Activated CD4-positive, alpha-beta T cell treated with anti-CD3 and anti-CD28 coated beads for 36 hours (primary cell): Measurements from ENCODE around the gene ADCY7. TPM values are rescaled to one million over a fixed set of nuclear protein-coding genes. Genes with fewer than 3 reads are reported as not detected.
"Not testable (repeated sequence)": the region's sequence is repeated elsewhere in the genome, so short reads cannot be mapped to it uniquely, and the experiment has no call there.

Source experiments
- ATAC-seq: fragments of 200-7000 bp; cut with Tn5 transposase; one replicate; pipeline ENCODE4 v1.10.0; 2021; ENCODE audit warnings: mild to moderate bottlenecking, moderate library complexity
- CTCF ChIA-PET: fragments of 350-600 bp; sonication (Branson Sonifier 250); formaldehyde crosslinking; loops from one replicate; lab custom pipeline; 2021; ENCODE audit warnings: antibody characterized with exemption; lab: Charles Lee
- POLR2A ChIA-PET: fragments of 350-600 bp; sonication (Branson Sonifier 250); formaldehyde crosslinking; loops from one replicate; lab custom pipeline; 2021; ENCODE audit warnings: antibody characterized with exemption, inconsistent platforms; lab: Charles Lee
- DNase-seq: peaks from one replicate; pipeline ENCODE4 v3.0.0-alpha.2; 2020
- H3K27ac Mint-ChIP-seq: one replicate; pipeline ENCODE4 v1.8.0; 2021; ENCODE audit warnings: mixed read lengths
- H3K27me3 Mint-ChIP-seq: one replicate; pipeline ENCODE4 v1.8.0; 2021; ENCODE audit warnings: mixed read lengths
- H3K36me3 Mint-ChIP-seq: one replicate; pipeline ENCODE4 v1.8.0; 2021; ENCODE audit warnings: low read depth, mixed read lengths
- H3K4me1 Mint-ChIP-seq: one replicate; pipeline ENCODE4 v1.8.0; 2021; ENCODE audit warnings: mixed read lengths
- H3K4me3 Mint-ChIP-seq: one replicate; pipeline ENCODE4 v1.8.0; 2021; ENCODE audit warnings: mild to moderate bottlenecking, moderate library complexity, mixed read lengths
- H3K9me3 Mint-ChIP-seq: one replicate; pipeline ENCODE4 v1.8.0; 2021; ENCODE audit warnings: low read depth, mixed read lengths
- intact Hi-C, 2 experiments: fragments of 100-400 bp; cut with DNase I in 1 of 2; cut with micrococcal nuclease in 1 of 2; formaldehyde crosslinking; loops; one replicate each; pipeline versions ENCODE4 v1.14.2 to v1.15.1; 2022 to 2024; cut with DNase I, micrococcal nuclease
- total RNA-seq, 2 experiments: library from RNA; stranded (reverse); gene quantifications; one replicate each; pipeline ENCODE4 v1.2.3, GENCODE V29; 2021

Gene ADCY7
- total RNA-seq, 2 experiments from 2014 or later = 51.8 to 85.3 TPM

DNA sequence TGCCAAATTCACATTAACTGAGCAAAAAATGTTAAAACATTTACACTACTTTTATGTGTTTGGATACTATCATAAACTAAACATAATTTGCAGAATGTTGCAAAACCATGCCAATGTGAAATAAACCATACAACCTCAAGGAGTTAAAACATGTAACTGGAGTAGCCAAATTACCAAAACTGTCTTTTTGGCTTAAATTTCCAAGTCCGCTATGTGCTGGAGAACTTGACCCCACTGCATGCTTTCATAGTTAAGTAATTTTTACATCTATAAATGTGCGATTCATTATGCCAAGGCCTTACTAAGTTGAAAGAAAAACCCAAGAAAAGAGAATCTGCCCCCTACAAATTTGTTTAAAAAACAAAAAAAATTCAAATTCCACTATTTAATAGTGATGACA is 74.2 kb downstream of the ADCY7 start:
- Mint-ChIP-seq H3K4me3 (no peak overlapping the region), H3K9me3 (no peaks in the 10 kb centered on the region), H3K4me1 (peaks cover 48% of the 10 kb centered on the region), H3K36me3 (peaks cover 46% of the 10 kb centered on the region), H3K27me3 (no peaks in the 10 kb centered on the region), H3K27ac (no peak overlapping the region)
- ATAC-seq (no peak), DNase-seq (no peak)
- intact Hi-C loops = no loop called here
- POLR2A ChIA-PET = no interaction called here
- CTCF ChIA-PET = interaction anchor here (1.3 to 6.2 kb wide), 4 partner anchors 13 to 27 kb away, joined by 3 to 85 read pairs (median 39); no protein-coding TSS in a partner anchor

DNA sequence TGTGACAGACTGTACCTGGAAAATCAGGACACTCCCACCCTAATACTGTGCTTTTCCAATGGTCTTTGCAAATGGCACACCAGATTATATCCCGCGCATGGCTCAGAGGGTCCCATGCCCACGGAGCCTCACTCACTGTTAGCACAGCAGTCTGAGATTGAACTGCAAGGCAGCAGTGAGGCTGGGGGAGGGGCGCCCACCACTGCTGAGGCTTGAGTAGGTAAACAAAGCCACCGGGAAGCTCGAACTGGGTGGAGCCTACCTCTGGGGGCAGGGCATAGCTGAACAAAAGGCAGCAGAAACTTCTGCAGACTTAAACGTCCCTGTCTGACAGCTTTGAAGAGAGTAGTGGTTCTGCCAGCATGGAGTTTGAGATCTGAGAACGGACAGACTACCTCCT is 77.2 kb downstream of the ADCY7 start:
- Mint-ChIP-seq H3K4me1 (peaks cover 28% of the 10 kb centered on the region), H3K36me3 (peaks cover 62% of the 10 kb centered on the region)
- intact Hi-C loops, POLR2A ChIA-PET, H3K9me3 Mint-ChIP-seq, ATAC-seq, H3K4me3 Mint-ChIP-seq, DNase-seq, H3K27ac Mint-ChIP-seq, H3K27me3 Mint-ChIP-seq: not testable (repeated sequence)
- CTCF ChIA-PET = interaction anchor here (0.7 to 2.2 kb wide), 5 partner anchors 10 to 17 kb away, joined by 3 to 10 read pairs (median 4); no protein-coding TSS in a partner anchor

DNA sequence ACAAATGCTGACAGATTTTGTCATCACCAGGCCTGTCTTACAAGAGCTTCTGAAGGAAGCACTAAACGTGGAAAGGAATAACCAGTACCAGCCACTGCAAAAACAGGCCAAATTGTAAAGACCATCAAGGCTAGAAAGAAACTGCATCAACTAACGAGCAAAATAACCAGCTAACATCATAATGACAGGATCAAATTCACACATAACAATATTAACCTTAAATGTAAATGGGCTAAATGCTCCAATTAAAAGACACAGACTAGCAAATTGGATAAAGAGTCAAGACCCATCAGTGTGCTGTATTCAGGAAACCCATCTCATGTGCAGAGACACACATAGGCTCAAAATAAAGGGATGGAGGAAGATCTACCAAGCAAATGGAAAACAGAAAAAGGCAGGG is 78.9 kb downstream of the ADCY7 start:
- POLR2A ChIA-PET, intact Hi-C loops, ATAC-seq, H3K9me3 Mint-ChIP-seq, H3K27me3 Mint-ChIP-seq, H3K27ac Mint-ChIP-seq, H3K4me3 Mint-ChIP-seq, DNase-seq: not testable (repeated sequence)
- CTCF ChIA-PET = interaction anchor here (0.6 to 2.2 kb wide), 3 partner anchors 10 to 59 kb away, joined by 3 to 10 read pairs (median 10); no protein-coding TSS in a partner anchor
- peaks cover 76% of the 10 kb centered on the region for H3K36me3 Mint-ChIP-seq
- H3K4me1 Mint-ChIP-seq = peaks cover 15% of the 10 kb centered on the region

DNA sequence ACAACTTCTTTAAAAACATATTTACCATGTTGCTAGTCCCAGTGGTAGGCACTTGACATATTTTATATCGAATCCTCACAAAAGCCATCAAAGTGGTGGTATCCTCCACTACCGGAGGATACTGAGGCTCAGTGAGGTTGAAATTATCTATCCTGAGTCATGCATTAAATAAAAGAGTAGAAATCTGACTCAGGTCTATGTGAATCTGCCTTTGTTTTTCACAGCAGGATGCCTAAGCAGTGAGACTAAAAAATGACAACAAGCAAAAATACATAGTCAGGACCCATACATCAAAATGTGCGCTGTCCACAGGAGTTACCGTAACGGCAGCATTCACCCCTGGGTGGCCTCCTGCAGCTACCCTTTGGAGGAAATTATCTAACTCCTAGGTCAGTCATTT is 84.8 kb downstream of the ADCY7 start:
- ATAC-seq (no peak), DNase-seq (no peak)
- intact Hi-C loops = no loop called here
- CTCF ChIA-PET = interaction anchor here (1.4 to 15.6 kb wide), 4 partner anchors 11 to 282 kb away, joined by 3 to 304 read pairs (median 46); no protein-coding TSS in a partner anchor
- peaks cover 24% of the 10 kb centered on the region for H3K4me1 Mint-ChIP-seq
- no peak overlapping the region for H3K27ac Mint-ChIP-seq
- H3K27me3 Mint-ChIP-seq = no peaks in the 10 kb centered on the region
- no peak overlapping the region for H3K4me3 Mint-ChIP-seq
- peaks cover 64% of the 10 kb centered on the region for H3K36me3 Mint-ChIP-seq
- POLR2A ChIA-PET = no interaction called here
- peaks cover 2% of the 10 kb centered on the region for H3K9me3 Mint-ChIP-seq

DNA sequence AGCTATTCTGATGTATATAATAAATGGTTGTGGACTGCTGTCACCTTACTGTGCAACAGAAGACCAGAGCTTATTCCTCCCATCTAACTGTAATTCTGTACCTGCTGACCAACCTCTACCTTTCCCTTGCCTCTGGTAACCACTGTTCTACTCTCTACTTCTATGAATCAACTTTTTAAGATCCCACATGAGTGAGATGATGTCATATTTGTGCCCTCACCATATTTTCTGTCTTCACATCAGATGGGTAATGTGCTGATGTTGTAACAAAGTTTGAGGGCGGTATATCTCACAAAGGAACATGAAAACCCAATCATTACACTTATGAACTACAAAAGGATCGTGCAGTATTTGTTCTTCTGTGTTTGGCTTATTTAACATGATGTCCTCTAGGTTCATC is 85.6 kb downstream of the ADCY7 start:
- Mint-ChIP-seq H3K4me1 (peaks cover 25% of the 10 kb centered on the region), H3K27ac (peak overlapping the region; percentile 1), H3K4me3 (no peak overlapping the region), H3K27me3 (no peaks in the 10 kb centered on the region), H3K36me3 (peaks cover 57% of the 10 kb centered on the region), H3K9me3 (peaks cover 2% of the 10 kb centered on the region)
- CTCF ChIA-PET = interaction anchor here (1.0 to 15.6 kb wide), 4 partner anchors 10 to 283 kb away, joined by 3 to 304 read pairs (median 44); no protein-coding TSS in a partner anchor
- intact Hi-C loops = no loop called here
- DNase-seq = no peak
- peak; percentile 47 for ATAC-seq
- POLR2A ChIA-PET = no interaction called here

DNA sequence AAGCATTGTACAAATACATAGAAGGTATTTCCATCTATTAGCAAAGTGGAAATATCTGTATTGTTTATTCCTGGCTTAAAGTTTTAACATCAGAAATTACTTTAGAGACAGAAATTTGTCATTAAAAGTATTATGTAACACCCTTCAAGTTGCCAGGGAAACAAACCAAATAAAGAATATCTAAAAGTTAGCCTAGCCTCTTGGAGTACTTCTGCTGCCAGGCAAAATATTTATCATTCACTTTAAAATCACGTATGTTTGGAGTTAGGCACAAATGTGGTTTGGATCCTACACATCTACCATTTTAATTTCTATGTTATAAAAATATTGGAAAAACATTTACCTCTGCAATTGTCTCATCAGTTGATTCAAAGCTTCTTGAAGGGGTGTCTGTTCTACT is 87.7 kb downstream of the ADCY7 start:
- ChIA-PET POLR2A (interaction anchor here (1.3 to 1.7 kb wide), 2 partner anchors 15 to 27 kb away, joined by 4 to 5 read pairs; no protein-coding TSS in a partner anchor), CTCF (interaction anchor here (0.6 to 15.6 kb wide), 31 partner anchors 9 to 453 kb away, joined by 3 to 304 read pairs (median 4); partner anchors contain the start of genes BRD7 and CNEP1R1)
- peaks cover 27% of the 10 kb centered on the region for H3K4me1 Mint-ChIP-seq
- peaks cover 38% of the 10 kb centered on the region for H3K36me3 Mint-ChIP-seq
- no peak for DNase-seq
- H3K4me3 Mint-ChIP-seq = no peak overlapping the region
- no peaks in the 10 kb centered on the region for H3K27me3 Mint-ChIP-seq
- intact Hi-C loops = no loop called here
- peaks cover 2% of the 10 kb centered on the region for H3K9me3 Mint-ChIP-seq
- no peak overlapping the region for H3K27ac Mint-ChIP-seq
- no peak for ATAC-seq

DNA sequence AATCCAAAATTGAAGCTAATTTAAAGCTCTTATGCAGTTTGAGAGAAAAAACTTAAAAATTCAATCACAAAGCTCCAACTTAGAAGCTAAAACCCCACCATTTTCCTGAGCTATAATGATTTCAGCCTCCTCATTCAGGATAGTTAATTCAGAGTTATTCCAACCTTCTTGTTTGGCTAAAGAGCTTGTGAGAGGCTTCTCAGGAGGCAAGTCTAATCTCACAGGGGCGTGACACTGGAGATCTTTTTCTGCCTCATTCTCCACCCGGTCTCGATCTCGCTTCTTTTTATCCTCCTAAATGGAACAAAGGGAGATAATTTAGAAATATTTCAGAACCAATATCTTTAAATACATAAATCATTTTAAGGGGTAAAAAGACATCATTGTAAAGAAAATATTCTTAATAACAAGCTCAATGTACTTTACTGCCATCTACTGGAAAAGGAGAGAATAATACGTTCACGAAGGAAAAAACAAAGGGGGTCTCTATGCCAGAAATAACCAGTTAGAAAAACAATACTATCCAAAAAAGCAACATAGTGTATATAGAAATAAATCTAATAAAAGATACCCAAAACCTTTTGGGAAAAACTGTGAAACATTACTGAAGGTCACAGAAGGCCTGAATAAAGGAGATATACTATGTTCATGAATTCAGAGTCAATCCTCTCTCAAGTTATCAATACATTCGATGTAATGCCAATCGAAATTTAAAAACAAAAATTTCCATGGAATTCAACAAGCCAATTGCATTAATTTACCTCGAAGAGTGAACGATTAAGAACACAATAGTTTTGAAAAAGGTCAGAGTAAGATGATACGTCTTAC is 88.5 kb downstream of the ADCY7 start:
- intact Hi-C loops = loop anchor here (1.0 kb wide), 3 partner anchors 16 to 141 kb away; no protein-coding TSS in a partner anchor
- peaks cover 34% of the 10 kb centered on the region for H3K4me1 Mint-ChIP-seq
- no peak overlapping the region for H3K27ac Mint-ChIP-seq
- ATAC-seq = no peak
- no peak for DNase-seq
- H3K36me3 Mint-ChIP-seq = peaks cover 37% of the 10 kb centered on the region
- ChIA-PET POLR2A (interaction anchor here (1.3 to 1.7 kb wide), 2 partner anchors 14 to 27 kb away, joined by 4 to 5 read pairs; no protein-coding TSS in a partner anchor), CTCF (interaction anchor here (0.6 to 15.6 kb wide), 46 partner anchors 9 to 1907 kb away, joined by 3 to 304 read pairs (median 4); partner anchors contain the start of genes BRD7 and CNEP1R1)
- H3K27me3 Mint-ChIP-seq = no peaks in the 10 kb centered on the region
- no peak overlapping the region for H3K4me3 Mint-ChIP-seq
- H3K9me3 Mint-ChIP-seq = no peaks in the 10 kb centered on the region

DNA sequence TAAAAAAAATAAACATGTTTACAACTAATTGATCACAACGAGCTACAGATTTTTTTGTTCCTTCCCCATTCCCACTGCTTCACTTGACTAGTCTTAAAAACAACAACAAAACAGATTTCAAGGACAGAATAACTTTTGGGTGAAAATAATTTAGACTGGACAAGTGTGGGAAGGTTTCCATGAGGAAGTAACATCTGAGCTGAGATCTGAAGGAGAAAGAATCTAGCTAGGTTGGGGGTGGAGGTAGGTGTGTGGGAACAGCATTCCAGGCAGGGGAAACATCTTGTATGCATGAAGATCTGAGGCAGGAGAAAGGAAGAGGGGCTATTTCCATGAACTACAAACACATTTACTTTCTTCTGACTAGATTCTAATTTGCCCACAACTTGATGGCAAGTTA is 93.3 kb downstream of the ADCY7 start:
- H3K9me3 Mint-ChIP-seq = no peaks in the 10 kb centered on the region
- no peak for DNase-seq
- intact Hi-C loops = no loop called here
- H3K27ac Mint-ChIP-seq = peak overlapping the region; percentile 45
- H3K4me3 Mint-ChIP-seq = no peak overlapping the region
- ChIA-PET POLR2A (interaction anchor here (0.5 kb wide), 1 partner anchor 18 kb away, joined by 4 read pairs; no protein-coding TSS in a partner anchor), CTCF (interaction anchor here (0.6 to 15.6 kb wide), 16 partner anchors 8 to 446 kb away, joined by 3 to 304 read pairs (median 4); partner anchors contain the start of gene CNEP1R1)
- no peaks in the 10 kb centered on the region for H3K27me3 Mint-ChIP-seq
- peaks cover 48% of the 10 kb centered on the region for H3K4me1 Mint-ChIP-seq
- peaks cover 31% of the 10 kb centered on the region for H3K36me3 Mint-ChIP-seq
- no peak for ATAC-seq

DNA sequence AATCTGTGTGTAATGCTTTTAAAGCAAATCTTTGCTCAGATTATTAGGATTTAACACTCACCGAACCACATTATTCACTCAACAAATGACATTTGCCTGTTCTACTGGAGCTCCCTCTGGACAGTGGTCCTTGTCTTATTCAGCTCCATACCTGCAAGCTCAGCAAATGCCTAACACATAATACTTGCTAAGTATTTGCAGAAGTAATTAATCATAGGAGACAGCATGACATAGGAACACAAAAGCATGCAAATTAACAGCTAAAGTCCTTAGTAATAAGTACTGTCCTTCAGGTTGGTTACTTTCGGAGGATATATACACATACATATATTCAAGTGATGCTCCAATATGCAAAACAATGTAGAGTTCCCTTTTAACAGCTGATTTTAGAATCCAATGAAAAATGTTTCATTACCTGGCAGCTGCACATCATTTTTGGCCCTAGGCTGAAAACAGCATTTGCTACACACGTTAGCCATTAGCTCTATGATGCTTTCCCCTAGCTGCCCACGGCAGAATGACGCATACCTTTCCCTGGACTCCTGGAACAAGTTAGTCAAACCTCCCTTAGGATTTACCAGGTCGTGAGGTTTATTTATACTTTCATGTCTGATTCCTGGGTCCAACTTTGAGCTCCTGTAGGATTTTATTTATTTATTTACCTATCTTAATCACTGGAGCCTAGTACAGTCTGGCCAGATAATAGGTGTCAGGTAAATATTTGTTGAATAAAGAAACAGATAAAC is 93.9 kb downstream of the ADCY7 start:
- ChIA-PET POLR2A (interaction anchor here (0.5 kb wide), 1 partner anchor 18 kb away, joined by 4 read pairs; no protein-coding TSS in a partner anchor), CTCF (interaction anchor here (0.6 to 15.6 kb wide), 16 partner anchors 7 to 446 kb away, joined by 3 to 304 read pairs (median 4); partner anchors contain the start of gene CNEP1R1)
- H3K36me3 Mint-ChIP-seq = peaks cover 31% of the 10 kb centered on the region
- H3K4me1 Mint-ChIP-seq = peaks cover 49% of the 10 kb centered on the region
- H3K27me3 Mint-ChIP-seq = no peaks in the 10 kb centered on the region
- ATAC-seq (no peak), DNase-seq (no peak)
- H3K4me3 Mint-ChIP-seq = no peak overlapping the region
- H3K27ac Mint-ChIP-seq = peak overlapping the region; percentile 45
- H3K9me3 Mint-ChIP-seq = no peaks in the 10 kb centered on the region
- intact Hi-C loops = no loop called here

DNA sequence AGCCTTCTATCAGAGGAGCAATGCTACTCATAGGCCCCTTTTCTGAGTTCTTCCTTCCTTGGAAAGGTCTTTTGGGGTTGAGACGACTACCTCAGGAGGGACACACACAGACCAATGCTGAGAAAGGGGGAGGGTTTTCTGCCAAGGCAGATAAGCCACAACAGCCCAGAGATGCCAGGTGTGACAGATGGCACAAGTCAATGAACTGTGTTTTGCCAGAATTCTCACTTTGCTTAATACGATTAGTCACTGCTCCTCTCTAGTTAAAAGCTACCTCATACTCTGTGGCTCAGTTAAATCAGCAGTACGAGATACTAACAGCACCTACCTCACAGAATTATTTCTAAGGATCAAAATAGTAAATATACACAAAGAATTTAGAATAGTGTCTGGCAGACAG is 94.4 kb downstream of the ADCY7 start:
- CTCF ChIA-PET = interaction anchor here (0.6 to 15.6 kb wide), 18 partner anchors 16 to 445 kb away, joined by 3 to 304 read pairs (median 3); partner anchors contain the start of gene CNEP1R1
- no peak overlapping the region for H3K4me3 Mint-ChIP-seq
- no peak for DNase-seq
- peak overlapping the region; percentile 40 for H3K27ac Mint-ChIP-seq
- H3K36me3 Mint-ChIP-seq = peaks cover 35% of the 10 kb centered on the region
- H3K4me1 Mint-ChIP-seq = peaks cover 51% of the 10 kb centered on the region
- H3K9me3 Mint-ChIP-seq = no peaks in the 10 kb centered on the region
- H3K27me3 Mint-ChIP-seq = no peaks in the 10 kb centered on the region
- peak; percentile 69 for ATAC-seq
- intact Hi-C loops = no loop called here
- POLR2A ChIA-PET = interaction anchor here (1.4 kb wide), 1 partner anchor 22 kb away, joined by 3 read pairs; no protein-coding TSS in a partner anchor
